ENCODE measurements around the gene TMEM9.
"Not testable (repeated sequence)": the region's sequence is repeated elsewhere in the genome, so short reads cannot be mapped to it uniquely, and the experiment has no call there.

The TMEM9 gene

DNA sequence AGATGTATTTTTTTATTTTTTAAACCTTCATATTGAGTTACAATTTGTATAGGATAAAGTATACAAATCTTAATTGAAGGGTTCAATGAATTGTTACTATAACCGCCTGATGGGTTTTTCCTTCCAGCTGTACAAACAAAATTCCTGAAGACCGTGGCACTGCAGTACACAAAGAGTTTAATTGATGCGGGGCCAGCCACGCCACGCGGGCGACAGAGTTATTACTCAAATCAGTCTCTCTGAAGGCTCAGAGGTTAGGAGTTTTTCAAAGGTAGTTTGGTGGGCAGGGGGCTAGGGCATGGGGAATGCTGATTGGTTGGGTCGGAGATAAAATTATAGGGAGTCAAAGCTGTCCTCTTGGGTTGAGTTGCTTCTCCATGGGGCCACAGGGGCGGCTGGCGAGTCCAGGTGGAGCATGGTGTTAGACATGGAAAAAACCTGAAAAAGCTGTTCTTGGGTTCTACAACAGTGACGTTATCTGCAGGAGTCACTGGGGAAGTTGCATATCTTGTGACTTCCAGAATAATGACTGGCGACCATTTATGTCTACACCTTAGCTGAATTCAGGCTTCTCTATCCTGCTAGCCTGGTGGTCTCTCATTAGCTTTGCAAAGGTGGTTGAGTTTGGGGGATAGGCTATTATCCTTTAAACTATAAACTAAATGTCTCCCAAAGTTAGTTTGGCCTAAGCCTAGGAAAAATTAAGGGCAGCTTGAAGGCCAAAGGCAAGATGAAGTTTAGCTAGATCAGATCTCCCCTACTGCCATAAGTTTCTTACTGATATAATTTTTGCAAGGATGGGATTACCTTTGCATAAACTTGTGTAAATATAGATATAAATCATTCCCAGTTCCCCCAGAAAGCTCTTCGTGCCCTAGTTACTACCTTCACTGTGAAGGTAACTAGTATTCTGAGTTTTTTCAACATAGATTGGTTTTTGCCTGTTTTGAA, 13.0 kb upstream of the TMEM9 start:
- H3K36me3 ChIP-seq (replicated peaks; ENCODE audit: low read depth, low read length), result no peaks in the 10 kb centered on the region
- no peaks in the 10 kb centered on the region for H3K79me2 ChIP-seq (ENCODE audit: low read length)
- H3K27ac ChIP-seq (ENCODE audit: low read length), result no peak overlapping the region
- no peaks in the 10 kb centered on the region for H4K20me1 ChIP-seq (ENCODE audit: insufficient read depth, low read length)
- peaks cover 3% of the 10 kb centered on the region; the same call in 1 of the 2 replicates for H3K27me3 ChIP-seq (ENCODE audit: low read depth, low read length)
- no peak overlapping the region for H3K4me3 ChIP-seq (ENCODE audit: low read length)
- peaks cover 20% of the 10 kb centered on the region for H3K4me1 ChIP-seq (ENCODE audit: low read length)
- no peak overlapping the region for H2AFZ ChIP-seq (ENCODE audit: low read depth, low read length)
- H3K4me2 ChIP-seq (ENCODE audit: low read length), result no peak overlapping the region
- H3K9me3 ChIP-seq (ENCODE audit: insufficient read depth, low read length), result no peaks in the 10 kb centered on the region
- H3K9ac ChIP-seq (ENCODE audit: low read length), result no peak overlapping the region
- TF ChIP-seq EZH2phosphoT487 (IDR thresholded peaks at IDR 0.05; ENCODE audit: low read depth), result no peak
- TF ChIP-seq, protein P1, sequence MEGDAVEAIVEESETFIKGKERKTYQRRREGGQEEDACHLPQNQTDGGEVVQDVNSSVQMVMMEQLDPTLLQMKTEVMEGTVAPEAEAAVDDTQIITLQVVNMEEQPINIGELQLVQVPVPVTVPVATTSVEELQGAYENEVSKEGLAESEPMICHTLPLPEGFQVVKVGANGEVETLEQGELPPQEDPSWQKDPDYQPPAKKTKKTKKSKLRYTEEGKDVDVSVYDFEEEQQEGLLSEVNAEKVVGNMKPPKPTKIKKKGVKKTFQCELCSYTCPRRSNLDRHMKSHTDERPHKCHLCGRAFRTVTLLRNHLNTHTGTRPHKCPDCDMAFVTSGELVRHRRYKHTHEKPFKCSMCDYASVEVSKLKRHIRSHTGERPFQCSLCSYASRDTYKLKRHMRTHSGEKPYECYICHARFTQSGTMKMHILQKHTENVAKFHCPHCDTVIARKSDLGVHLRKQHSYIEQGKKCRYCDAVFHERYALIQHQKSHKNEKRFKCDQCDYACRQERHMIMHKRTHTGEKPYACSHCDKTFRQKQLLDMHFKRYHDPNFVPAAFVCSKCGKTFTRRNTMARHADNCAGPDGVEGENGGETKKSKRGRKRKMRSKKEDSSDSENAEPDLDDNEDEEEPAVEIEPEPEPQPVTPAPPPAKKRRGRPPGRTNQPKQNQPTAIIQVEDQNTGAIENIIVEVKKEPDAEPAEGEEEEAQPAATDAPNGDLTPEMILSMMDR (IDR thresholded peaks at IDR 0.05; ENCODE audit: low read depth, low read length), result no peak

DNA sequence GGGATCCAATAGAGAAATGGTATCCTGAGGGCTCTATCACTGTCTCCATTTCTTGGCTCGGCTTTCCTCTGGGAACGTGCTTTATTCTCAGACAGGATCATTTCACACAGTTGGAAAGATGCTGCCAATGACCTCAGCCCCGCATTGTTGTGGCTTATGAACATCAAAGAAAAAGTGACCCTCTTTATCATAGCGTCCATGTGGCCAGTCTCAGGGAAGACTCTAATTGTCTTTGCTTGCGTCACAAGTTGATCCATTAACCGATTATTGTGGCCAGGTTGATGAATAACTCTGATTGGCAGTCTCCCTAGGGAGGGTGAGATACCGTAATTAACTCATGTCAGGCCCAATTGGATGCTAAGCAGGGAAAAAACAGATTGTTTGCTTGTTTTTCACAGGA, 10.4 kb upstream of the TMEM9 start:
- H3K4me1 ChIP-seq (ENCODE audit: low read length), result peaks cover 24% of the 10 kb centered on the region
- H3K27ac ChIP-seq (ENCODE audit: low read length), result no peak overlapping the region
- no peak overlapping the region for H3K4me2 ChIP-seq (ENCODE audit: low read length)
- H3K4me3 ChIP-seq (ENCODE audit: low read length), result no peak overlapping the region
- TF ChIP-seq EZH2phosphoT487 (IDR thresholded peaks at IDR 0.05; ENCODE audit: low read depth), result no peak
- TF ChIP-seq, protein P1 (IDR thresholded peaks at IDR 0.05; ENCODE audit: low read depth, low read length), result no peak
- no peak overlapping the region for H2AFZ ChIP-seq (ENCODE audit: low read depth, low read length)
- no peaks in the 10 kb centered on the region for H3K36me3 ChIP-seq (replicated peaks; ENCODE audit: low read depth, low read length)
- no peaks in the 10 kb centered on the region for H3K9me3 ChIP-seq (ENCODE audit: insufficient read depth, low read length)
- H3K79me2 ChIP-seq (ENCODE audit: low read length), result no peaks in the 10 kb centered on the region
- no peaks in the 10 kb centered on the region for H4K20me1 ChIP-seq (ENCODE audit: insufficient read depth, low read length)
- H3K27me3 ChIP-seq (ENCODE audit: low read depth, low read length), result peaks cover 3% of the 10 kb centered on the region; the same call in 1 of the 2 replicates
- H3K9ac ChIP-seq (ENCODE audit: low read length), result no peak overlapping the region

DNA sequence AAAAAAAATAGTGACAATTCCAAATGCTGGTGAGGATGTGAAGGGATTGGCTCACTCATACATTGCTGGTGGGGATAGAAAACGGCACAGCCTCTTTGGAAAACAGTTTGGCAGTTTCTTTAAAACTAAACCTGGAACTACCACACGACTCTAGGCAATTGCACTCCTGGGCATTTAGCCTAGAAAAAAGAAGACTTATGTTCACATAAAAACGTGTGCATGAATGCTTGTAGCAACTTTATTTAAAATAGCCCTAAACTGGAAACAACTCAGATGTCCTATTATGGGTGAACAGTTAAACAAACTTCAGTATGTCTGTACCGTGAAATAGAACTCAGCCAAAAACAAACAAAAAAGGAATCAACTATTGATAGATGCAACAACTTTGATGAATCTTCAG, 9.4 kb upstream of the TMEM9 start:
- no peak for TF ChIP-seq EZH2phosphoT487 (IDR thresholded peaks at IDR 0.05; ENCODE audit: low read depth)
- TF ChIP-seq, protein P1 (IDR thresholded peaks at IDR 0.05; ENCODE audit: low read depth, low read length), result no peak
- peaks cover 22% of the 10 kb centered on the region for H3K4me1 ChIP-seq (ENCODE audit: low read length)
- H3K9ac ChIP-seq (ENCODE audit: low read length), result no peak overlapping the region

DNA sequence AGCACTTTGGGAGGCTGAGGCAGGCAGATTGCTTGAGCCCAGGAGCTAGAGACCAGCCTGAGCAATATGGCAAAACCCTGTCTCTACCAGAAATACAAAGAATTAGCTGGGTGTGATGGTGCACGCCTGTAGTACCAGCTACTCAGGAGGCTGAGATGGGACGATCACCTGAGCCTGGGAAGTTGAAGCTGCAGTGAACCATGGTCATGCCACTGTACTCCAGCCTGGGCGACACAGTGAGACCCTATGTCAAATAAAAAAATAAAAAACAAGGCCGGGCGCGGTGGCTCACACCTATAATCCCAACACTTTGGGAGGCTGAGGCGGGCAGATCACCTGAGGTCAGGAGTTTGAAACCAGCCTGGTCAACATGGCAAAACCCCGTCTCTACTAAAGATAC, 8.8 kb upstream of the TMEM9 start:
- H3K4me2 ChIP-seq (ENCODE audit: low read length); H3K4me3 ChIP-seq (ENCODE audit: low read length); H3K9ac ChIP-seq (ENCODE audit: low read length); H3K9me3 ChIP-seq (ENCODE audit: insufficient read depth, low read length); H2AFZ ChIP-seq (ENCODE audit: low read depth, low read length); H3K27ac ChIP-seq (ENCODE audit: low read length); H3K79me2 ChIP-seq (ENCODE audit: low read length); H3K27me3 ChIP-seq (ENCODE audit: low read depth, low read length); H3K36me3 ChIP-seq (replicated peaks; ENCODE audit: low read depth, low read length); H4K20me1 ChIP-seq (ENCODE audit: insufficient read depth, low read length): not testable (repeated sequence)
- peaks cover 22% of the 10 kb centered on the region for H3K4me1 ChIP-seq (ENCODE audit: low read length)

More for the DNA sequence above, 9.4 kb upstream of the TMEM9 start:
- Histone ChIP-seq H2AFZ (ENCODE audit: low read depth, low read length) (no peak overlapping the region), H3K4me2 (ENCODE audit: low read length) (no peak overlapping the region), H3K4me3 (ENCODE audit: low read length) (no peak overlapping the region), H3K27me3 (ENCODE audit: low read depth, low read length) (0 out of 2 replicates have a peak, but pooled peaks cover 3% of the 10 kb centered on the region), H4K20me1 (ENCODE audit: insufficient read depth, low read length) (no peaks in the 10 kb centered on the region), H3K27ac (ENCODE audit: low read length) (no peak overlapping the region), H3K79me2 (ENCODE audit: low read length) (no peaks in the 10 kb centered on the region), H3K9me3 (ENCODE audit: insufficient read depth, low read length) (no peaks in the 10 kb centered on the region), H3K36me3 (replicated peaks; ENCODE audit: low read depth, low read length) (no peaks in the 10 kb centered on the region)
